HAP-1 (cell line): ENCODE measurements around the gene SCN1B.
"Not testable (repeated sequence)": the region's sequence is repeated elsewhere in the genome, so short reads cannot be mapped to it uniquely, and the experiment has no call there.

Experiments
- DNase-seq, 2 experiments: peaks; one replicate each; pipeline ENCODE4 v3.0.0-alpha.2; 2016 to 2020; ENCODE audit warnings: low spot score in 2 of 2
- H3K27me3 ChIP-seq: fragments of 250-450 bp; sonication (Bioruptor Pico); 2 replicates; pipeline ENCODE4 v1.5.1; 2020; ENCODE audit warnings: low read depth, mild to moderate bottlenecking, moderate library complexity
- H3K36me3 ChIP-seq: fragments of 250-450 bp; sonication (Bioruptor Pico); replicated peaks from 2 replicates; pipeline ENCODE4 v1.5.1; 2020; ENCODE audit warnings: mild to moderate bottlenecking
- H3K4me1 ChIP-seq: fragments of 250-450 bp; sonication (Bioruptor Pico); 2 replicates; pipeline ENCODE4 v1.5.1; 2020; ENCODE audit warnings: mild to moderate bottlenecking
- H3K4me3 ChIP-seq: fragments of 250-450 bp; sonication (Bioruptor Pico); 2 replicates; pipeline ENCODE4 v1.5.1; 2020; ENCODE audit warnings: mild to moderate bottlenecking, moderate library complexity
- H3K9me3 ChIP-seq: fragments of 250-450 bp; sonication (Bioruptor Pico); 2 replicates; pipeline ENCODE4 v1.5.1; 2020; ENCODE audit warnings: mild to moderate bottlenecking, moderate library complexity
- in situ Hi-C: fragments of 300-500 bp; cut with MboI; formaldehyde crosslinking; loops from 3 replicates; pipeline ENCODE4 v1.14.3; 2020; ENCODE audit warnings: low sequenced_read_pairs, inconsistent platforms, mixed read lengths

Gene SCN1B

DNA sequence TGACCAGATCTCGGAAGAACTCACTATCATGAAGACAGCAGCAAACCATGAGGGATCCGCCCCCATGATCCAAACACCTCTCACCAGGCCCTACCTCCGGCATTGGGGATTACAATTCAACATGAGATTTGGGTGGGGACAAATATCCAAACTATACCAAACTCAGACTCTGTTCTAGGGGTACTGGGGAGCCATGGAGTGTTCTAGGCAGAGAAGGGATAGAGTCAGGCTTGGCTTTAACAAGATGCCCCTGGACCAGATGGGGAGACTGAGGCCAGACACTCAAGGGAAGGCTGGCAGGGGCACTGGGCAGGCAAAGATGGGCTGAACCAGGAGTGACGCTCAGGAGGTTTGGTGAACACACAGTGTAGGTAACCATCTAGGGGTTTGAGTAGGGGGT, 11.9 kb upstream of the SCN1B start:
- H3K9me3 ChIP-seq, result no peaks in the 10 kb centered on the region
- H3K4me3 ChIP-seq, result no peak overlapping the region
- no peaks in the 10 kb centered on the region for H3K27me3 ChIP-seq
- no peaks in the 10 kb centered on the region for H3K4me1 ChIP-seq
- peaks cover 91% of the 10 kb centered on the region for H3K36me3 ChIP-seq
- in situ Hi-C loops, result no loop called here
- DNase-seq, result no peak

DNA sequence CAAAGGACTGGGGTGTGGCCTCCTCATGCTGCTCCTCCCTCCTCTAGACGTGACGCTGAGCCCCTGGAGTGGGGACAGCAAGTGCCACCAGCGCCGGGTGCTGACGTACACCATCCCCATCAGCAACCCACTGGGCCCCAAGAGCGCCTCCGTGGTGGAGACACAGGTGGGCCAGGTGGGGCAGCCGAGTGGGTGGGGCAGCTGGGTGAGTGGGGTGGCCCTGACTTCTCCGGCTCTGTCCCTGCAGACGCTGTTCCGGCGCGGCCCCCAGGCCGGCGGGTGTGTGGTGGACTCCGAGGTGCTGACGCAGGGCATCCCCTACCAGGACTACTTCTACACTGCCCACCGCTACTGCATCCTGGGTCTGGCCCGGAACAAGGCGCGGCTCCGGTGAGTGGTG, 11.1 kb upstream of the SCN1B start:
- in situ Hi-C loops, result no loop called here
- no peaks in the 10 kb centered on the region for H3K27me3 ChIP-seq
- DNase-seq, result no peak

DNA sequence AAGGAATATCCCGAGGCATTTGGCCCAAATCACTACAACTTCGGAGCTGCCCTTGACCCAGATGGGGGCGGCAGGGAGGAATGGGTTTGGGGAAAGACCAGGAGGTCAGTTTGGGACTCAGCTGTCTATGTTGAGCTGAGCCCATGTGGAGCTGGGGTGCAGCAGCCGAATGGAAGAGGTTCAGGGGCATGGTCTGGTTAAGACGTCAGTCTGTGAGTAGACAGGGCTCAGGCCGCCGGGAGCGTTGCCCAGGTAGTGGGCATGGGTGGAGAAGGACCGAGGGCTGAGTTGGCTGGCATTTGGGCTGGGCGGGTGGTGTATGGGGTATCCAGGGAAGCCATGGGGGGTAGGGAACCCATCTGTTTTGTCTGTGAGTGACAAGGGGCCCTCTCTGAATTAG, 9.3 kb upstream of the SCN1B start:
- DNase-seq, result no peak
- Histone ChIP-seq H3K4me1 (no peaks in the 10 kb centered on the region), H3K36me3 (peaks cover 90% of the 10 kb centered on the region), H3K4me3 (no peak overlapping the region), H3K27me3 (no peaks in the 10 kb centered on the region), H3K9me3 (no peaks in the 10 kb centered on the region)
- in situ Hi-C loops, result no loop called here

More for the DNA sequence above, 11.1 kb upstream of the SCN1B start:
- no peaks in the 10 kb centered on the region for H3K4me1 ChIP-seq
- H3K36me3 ChIP-seq, result peaks cover 91% of the 10 kb centered on the region
- no peak overlapping the region for H3K4me3 ChIP-seq
- no peaks in the 10 kb centered on the region for H3K9me3 ChIP-seq

DNA sequence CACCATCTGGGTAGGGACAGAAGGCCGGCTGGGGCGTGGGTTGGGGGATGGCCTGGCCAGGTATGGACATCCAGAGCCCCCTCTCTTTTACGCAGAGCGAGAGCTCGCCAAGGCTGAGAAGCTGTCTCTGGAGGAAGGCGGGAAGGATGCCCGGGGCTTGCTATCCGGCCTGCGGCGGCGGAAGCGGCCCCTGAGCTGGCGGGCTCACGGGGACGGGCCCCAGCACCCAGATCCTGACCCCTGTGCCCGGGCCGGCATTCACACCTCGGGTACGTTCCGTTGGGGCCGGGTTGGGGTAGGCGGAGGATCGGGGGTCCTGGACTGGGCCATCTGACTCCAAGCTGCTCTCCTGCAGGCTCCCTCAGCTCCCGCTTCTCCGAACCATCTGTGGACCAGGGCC, 8.7 kb upstream of the SCN1B start:
- peaks cover 90% of the 10 kb centered on the region for H3K36me3 ChIP-seq
- H3K9me3 ChIP-seq, result no peaks in the 10 kb centered on the region
- no peaks in the 10 kb centered on the region for H3K4me1 ChIP-seq
- in situ Hi-C loops, result no loop called here
- H3K27me3 ChIP-seq, result no peaks in the 10 kb centered on the region
- no peak overlapping the region for H3K4me3 ChIP-seq
- no peak for DNase-seq

DNA sequence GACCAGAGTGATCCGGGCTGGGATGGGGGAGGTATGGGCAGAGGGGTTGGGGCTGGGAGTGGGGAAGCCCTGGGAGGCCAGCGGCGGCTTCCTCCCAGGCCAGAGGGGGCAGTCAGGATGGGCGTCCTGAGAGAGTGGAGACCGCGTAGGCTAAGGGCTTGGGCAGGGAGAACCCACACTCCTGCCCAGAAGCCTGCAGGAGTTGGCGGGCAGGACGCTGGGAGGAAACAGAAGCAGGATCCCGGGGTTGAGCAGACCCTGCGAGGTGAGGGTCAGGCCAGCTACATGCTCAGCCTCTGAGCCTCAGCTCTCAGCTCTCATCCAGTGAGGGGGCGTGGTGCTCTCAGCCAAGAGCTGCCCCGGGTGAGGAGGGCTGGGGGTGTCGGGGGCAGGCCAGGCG, 7.8 kb upstream of the SCN1B start:
- DNase-seq, result no peak
- no peak overlapping the region for H3K4me3 ChIP-seq
- H3K4me1 ChIP-seq, result no peaks in the 10 kb centered on the region
- H3K9me3 ChIP-seq, result no peaks in the 10 kb centered on the region
- peaks cover 92% of the 10 kb centered on the region for H3K36me3 ChIP-seq
- no peaks in the 10 kb centered on the region for H3K27me3 ChIP-seq
- in situ Hi-C loops, result no loop called here

DNA sequence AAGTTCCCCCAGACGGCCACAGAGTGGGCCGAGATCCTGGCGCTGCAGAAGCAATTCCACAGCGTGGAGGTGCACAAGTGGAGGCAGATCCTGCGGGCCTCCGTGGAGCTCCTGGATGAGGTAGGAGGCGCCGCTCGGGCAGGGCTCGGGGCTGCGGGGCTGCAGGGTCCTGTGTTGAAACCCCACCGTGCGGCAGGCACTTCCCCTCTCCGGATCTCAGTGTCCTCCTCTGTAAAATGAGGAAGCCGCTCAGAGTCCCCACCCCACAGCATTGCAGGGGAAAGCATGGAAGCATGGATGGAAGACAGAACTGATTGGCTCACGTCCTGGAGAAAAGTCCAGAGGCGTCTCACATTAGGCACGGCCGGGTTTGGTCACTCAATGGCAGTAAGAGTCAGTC, 6.8 kb upstream of the SCN1B start:
- H3K4me1 ChIP-seq, result no peaks in the 10 kb centered on the region
- no peaks in the 10 kb centered on the region for H3K9me3 ChIP-seq
- DNase-seq, result no peak
- in situ Hi-C loops, result no loop called here
- H3K4me3 ChIP-seq, result no peak overlapping the region
- peaks cover 92% of the 10 kb centered on the region for H3K36me3 ChIP-seq
- H3K27me3 ChIP-seq, result no peaks in the 10 kb centered on the region

DNA sequence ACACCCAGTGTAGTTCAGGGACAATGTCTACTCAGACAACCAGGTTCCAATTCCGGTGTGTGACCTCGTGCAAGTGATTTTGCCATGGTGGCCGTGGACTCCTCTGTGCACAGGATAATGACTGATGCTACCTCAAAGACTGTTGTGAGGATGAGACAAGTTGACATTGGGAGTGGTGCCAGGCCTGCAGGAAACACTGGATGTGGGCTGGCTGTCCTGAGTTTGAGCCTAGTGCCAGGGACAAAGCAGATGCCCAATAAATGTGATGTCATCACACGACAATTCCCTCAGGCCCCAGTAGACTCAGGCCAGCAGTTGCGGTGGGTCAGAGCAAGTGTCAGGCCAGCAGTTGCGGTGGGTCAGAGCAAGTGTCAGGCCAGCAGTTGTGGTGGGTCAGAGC, 6.2 kb upstream of the SCN1B start:
- H3K27me3 ChIP-seq, result no peaks in the 10 kb centered on the region
- DNase-seq, result no peak
- peaks cover 85% of the 10 kb centered on the region for H3K36me3 ChIP-seq
- H3K4me1 ChIP-seq, result no peaks in the 10 kb centered on the region
- in situ Hi-C loops, result no loop called here
- no peak overlapping the region for H3K4me3 ChIP-seq
- H3K9me3 ChIP-seq, result no peaks in the 10 kb centered on the region

DNA sequence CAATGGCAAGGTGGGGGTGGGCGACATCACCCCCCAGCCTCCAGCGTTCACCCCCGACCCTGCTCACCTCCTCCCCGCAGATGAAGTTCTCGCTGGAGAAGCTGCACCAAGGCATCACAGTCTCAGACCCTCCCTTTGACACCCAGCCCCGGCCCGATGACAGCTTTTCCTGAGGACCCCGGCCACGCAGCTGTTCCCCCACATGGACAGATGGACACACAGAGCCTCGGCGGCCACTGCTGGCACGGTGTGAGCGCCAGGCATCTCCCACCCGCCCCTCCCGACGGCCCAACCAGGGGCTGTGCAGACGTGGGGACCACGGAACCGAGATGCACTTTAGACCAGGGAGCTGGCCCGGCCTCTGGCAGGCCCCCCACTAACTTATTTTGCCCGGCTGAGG, 4.3 kb upstream of the SCN1B start:
- Histone ChIP-seq H3K4me3 (no peak overlapping the region), H3K4me1 (no peaks in the 10 kb centered on the region; the same call in 1 of the 2 replicates), H3K9me3 (no peaks in the 10 kb centered on the region), H3K27me3 (no peaks in the 10 kb centered on the region), H3K36me3 (peaks cover 68% of the 10 kb centered on the region)
- no peak for DNase-seq
- in situ Hi-C loops, result no loop called here

DNA sequence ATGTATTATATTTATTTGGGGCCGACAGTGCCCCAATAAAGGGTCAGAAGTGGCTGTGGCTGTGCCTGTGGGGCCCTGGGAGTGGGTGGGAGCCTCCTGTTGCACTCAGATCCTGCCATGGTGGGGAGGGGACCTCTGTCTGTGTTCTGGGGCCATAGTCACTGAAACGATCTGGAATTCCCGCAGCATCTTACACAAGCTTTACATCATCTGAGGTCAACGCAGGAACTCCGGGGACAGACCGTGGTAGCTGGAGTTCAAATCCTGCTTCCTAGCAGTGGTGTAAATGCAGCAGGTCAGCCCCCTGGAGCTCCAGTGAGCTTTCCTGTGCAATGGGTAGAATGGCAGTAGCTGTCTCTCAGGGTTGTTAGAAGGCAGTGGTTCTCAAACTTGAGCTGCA, 3.9 kb upstream of the SCN1B start:
- Histone ChIP-seq H3K27me3 (no peaks in the 10 kb centered on the region; the same call in 1 of the 2 replicates), H3K4me1 (peaks cover 4% of the 10 kb centered on the region), H3K9me3 (no peaks in the 10 kb centered on the region), H3K36me3 (peaks cover 63% of the 10 kb centered on the region), H3K4me3 (no peak overlapping the region)
- DNase-seq, result no peak
- in situ Hi-C loops, result no loop called here

DNA sequence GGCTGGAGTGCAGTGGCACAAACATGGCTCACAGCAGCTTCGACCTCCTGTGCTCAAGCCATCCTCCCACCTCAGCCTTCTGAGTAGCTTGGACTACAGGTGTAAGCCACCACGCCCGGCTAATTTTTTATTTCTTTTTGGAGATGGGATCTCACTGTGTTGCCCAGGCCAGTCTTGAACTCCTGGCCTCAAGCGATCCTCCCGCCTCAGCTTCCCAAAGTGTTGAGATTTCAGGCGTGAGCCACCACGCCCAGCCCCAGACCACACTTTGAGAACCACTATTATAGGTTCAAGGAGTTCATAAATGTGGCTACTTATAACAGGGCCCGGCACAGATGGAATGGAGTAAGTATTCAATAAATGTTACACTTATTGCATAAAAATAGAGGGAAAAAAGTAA, 3.3 kb upstream of the SCN1B start:
- in situ Hi-C loops, result no loop called here
- DNase-seq, result no peak
- H3K36me3 ChIP-seq, result peaks cover 57% of the 10 kb centered on the region
- no peaks in the 10 kb centered on the region for H3K9me3 ChIP-seq
- H3K27me3 ChIP-seq, result no peaks in the 10 kb centered on the region; the same call in 1 of the 2 replicates
- no peak overlapping the region for H3K4me3 ChIP-seq
- H3K4me1 ChIP-seq, result peaks cover 5% of the 10 kb centered on the region

DNA sequence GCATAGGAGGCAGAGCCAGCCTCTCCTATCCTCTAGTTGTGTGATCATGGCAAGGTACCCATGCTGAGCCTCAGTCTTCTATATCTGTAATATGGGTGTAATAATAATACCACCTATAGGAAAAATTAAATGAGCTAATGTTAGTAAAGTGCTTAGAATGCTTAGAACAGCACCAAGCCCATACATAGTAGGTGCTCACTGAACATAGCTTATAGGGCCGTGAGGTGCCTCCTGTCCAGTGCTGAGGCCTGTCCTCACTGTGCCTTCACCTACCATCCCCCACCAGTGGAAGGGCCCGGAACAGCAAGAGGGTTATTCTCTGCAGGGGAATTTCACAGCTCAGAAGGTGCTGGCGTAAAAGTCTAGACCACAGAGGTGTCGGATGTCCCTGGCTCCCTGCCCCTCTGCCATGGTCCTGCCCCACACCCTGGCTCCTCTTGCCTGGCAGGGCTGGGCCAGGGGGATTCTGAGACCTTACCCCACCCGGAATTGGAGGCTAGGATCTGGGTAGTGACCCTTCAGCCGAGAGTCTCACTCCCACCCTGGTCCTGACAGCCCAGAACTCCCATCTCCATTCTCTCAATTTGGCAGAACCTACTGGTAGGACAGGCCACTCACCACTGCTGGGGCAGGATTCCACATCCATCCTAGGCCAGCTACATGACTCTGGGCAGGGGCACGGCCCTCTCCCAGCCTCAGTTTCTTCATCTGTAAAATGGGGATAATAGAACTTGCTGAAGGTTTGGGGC, 2.2 kb upstream of the SCN1B start:
- peaks cover 5% of the 10 kb centered on the region for H3K4me1 ChIP-seq
- no peaks in the 10 kb centered on the region; the same call in 1 of the 2 replicates for H3K27me3 ChIP-seq
- no peaks in the 10 kb centered on the region for H3K9me3 ChIP-seq
- peaks cover 52% of the 10 kb centered on the region for H3K36me3 ChIP-seq
- no peak overlapping the region for H3K4me3 ChIP-seq
- in situ Hi-C loops, result no loop called here
- no peak for DNase-seq

DNA sequence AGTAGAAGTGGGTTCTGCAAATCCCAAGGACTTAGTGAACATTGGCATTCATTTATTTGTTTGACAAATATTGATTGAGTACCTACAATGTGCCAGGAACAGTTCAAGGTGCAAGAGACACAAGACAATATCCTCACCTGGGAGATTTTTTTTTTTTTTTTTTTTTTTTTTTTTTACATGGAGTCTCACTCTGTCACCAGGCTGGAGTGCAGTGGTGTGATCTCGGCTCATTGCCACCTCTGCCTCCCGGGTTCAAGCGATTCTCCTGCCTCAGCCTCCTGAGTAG, 1.7 kb upstream of the SCN1B start:
- H3K4me1 ChIP-seq, DNase-seq, H3K27me3 ChIP-seq, in situ Hi-C loops, H3K9me3 ChIP-seq, H3K4me3 ChIP-seq: not testable (repeated sequence)
- peaks cover 47% of the 10 kb centered on the region for H3K36me3 ChIP-seq

DNA sequence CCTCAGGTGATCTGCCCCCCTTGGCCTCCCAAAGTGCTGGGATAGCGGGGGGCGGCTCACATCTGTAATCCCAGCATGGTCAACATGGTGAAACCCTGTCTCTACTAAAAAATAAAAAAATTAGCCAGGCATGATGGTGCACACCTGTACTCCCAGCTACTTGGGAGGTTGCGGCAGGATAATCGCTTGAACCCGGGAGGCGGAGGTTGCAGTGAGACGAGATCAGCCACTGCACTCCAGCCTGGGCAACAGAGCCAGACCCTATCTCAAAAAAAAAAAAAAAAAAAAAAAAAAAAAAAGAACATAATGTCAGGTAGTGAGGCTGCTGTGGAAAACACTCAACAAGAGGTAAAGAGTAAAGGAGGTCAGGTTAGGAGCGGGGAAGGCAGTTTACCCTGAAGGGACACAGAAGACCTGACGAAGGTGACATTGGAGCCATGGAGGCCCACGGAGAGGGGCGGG, 964 bp upstream of the SCN1B start:
- H3K36me3 ChIP-seq, result peaks cover 39% of the 10 kb centered on the region
- H3K27me3 ChIP-seq, DNase-seq, H3K4me1 ChIP-seq, H3K9me3 ChIP-seq, in situ Hi-C loops, H3K4me3 ChIP-seq: not testable (repeated sequence)

DNA sequence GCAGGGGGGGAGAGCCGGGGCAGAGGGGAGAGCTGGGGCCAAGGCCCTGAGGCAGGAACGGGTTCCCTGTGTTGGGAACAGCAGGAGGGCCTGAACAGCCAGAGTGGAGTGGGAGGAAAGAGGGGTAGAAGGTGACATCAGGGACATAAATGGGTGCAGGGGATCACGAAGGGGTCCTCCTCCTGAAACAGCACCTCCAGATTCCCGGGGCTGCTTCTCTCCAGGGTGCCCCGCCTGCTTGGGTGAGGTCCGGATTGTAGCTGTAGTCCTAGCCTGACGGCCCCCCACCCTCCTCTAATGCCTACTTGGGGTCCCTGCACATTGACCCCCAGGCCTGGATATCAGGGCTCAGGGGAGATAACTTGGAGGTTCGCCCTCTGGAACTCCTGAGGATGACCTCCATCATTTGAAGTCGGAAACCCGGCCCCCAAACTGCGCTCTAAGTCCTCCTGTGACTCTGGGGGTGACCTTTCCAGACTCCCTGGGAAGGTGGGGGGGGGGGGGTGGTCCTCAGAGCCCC, 473 bp upstream of the SCN1B start:
- H3K4me3 ChIP-seq, result peak overlapping the region; percentile 32
- peaks cover 5% of the 10 kb centered on the region for H3K4me1 ChIP-seq
- H3K36me3 ChIP-seq, result peaks cover 36% of the 10 kb centered on the region
- no peaks in the 10 kb centered on the region for H3K9me3 ChIP-seq
- DNase-seq, result peak in 1 of 2 experiments; percentile 41
- no peaks in the 10 kb centered on the region; the same call in 1 of the 2 replicates for H3K27me3 ChIP-seq
- in situ Hi-C loops, result no loop called here
